Pulmonary artery endothelial cell (primary cell): ENCODE data around the gene AFG3L2. TPM values are rescaled to one million over a fixed set of nuclear protein-coding genes. Genes with fewer than 3 reads are reported as not detected.

Experiments used
- DNase-seq: peaks from one replicate; pipeline ENCODE4 v3.0.0-alpha.2; 2011; ENCODE audit warnings: low read depth, low spot score
- total RNA-seq: library from RNA; depleted of rRNA; stranded (reverse); fragments of >200 nt; gene quantifications from 2 replicates; pipeline ENCODE4 v1.2.3, GENCODE V29; 2014

AFG3L2 gene
- total RNA-seq, 1 donor from 2014 or later: 50.6 TPM

DNA sequence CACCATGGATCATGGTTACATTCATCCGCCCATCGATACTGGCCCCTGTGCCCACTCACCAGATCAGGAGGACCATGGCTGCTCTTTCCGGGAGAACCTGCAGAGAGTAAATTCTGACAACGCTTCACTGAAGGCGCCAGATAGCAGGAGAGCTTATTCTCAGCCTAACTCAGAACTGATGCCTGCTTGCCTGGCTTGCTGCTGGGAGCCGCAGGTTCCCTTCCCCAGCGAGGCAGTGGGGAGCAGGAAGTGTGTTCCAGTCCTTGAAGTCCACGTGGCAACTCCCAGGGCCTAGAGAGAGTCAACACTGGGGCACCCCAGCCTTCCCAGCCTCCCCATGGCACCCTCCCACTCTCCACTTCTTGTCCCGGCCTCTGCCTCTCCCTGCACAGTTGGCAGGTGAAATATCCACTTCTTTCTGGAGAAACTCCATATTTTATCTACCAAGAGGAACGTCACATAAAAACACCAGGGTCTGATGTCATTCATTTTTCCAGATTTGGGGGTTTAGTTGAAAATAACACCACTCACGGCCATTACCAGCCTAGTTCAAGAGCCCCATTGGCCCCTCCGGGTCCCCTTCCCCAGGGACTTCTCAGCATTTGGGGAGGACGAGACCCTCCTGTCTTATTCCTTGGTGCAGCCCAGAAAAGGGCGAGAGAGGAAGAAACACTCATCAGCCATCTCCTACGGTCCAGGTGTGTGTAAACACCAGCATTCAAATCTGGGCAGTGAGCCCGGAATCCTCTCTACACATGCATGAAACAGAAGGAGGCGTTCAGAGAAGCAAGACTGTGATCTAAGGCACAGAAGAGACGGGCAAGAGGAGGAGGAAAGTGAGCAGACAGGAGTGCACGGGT, 72.4 kb downstream of the AFG3L2 start:
- no peak for DNase-seq

GRCh38 chr18:12302391-12303147, 74.5 kb downstream of the AFG3L2 start:
- no peak for DNase-seq

GRCh38 chr18:12301263-12302005, 75.6 kb downstream of the AFG3L2 start:
- no peak for DNase-seq

DNA sequence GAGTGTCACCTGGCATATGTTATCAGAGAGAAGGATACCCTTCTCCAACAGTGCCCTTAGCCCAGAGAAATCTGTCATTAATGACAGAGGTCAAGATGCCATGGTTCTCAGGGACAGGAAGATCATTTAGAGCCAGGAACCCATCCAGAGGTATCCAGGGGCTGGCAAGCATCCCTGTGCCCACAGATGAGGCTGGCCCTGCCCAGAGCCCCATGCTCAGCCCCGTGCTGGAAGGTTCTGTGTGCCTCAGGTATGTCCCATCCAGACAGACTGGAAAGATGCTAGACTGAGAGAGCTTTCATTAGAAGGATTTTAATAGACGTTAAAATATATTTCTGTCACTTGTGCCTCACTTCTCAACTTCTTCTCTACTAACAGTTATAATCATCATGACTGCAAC, 77.2 kb downstream of the AFG3L2 start:
- no peak for DNase-seq

DNA sequence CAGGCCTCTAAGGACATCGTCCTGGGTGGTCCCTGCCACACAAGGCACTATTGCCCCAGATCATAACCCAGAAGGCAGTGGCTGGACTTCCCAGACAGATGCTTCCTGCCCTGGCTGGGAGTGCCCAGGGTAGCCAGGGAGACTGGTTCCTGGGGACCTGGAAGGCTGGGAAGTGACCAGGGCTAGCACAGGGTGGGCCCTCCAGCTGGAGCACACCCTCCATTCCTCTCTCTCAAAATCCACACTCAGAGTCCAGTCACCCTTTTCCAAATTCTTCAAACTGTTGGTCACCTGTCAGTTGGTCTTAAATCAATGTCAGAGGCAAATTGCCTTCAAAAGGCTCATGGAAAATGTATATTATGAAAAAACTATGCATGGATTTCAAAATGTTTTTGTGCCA, 80.6 kb downstream of the AFG3L2 start:
- no peak for DNase-seq

DNA sequence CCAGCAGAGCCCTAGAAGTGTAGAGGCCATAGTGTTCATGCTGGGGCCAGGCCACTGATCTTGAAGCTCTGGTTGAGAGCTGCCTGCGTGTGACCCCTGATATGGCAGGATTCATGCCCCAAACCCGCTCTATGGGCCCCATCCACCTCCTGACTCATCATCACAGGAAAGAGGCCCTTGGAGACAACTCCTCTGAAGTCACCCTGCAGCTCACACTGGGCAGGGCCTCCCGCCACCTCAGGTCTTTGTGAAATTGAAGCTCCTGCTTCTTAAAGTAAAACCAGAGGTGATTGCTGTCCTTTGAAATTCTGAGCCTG, 81.0 kb downstream of the AFG3L2 start:
- DNase-seq: no peak

DNA sequence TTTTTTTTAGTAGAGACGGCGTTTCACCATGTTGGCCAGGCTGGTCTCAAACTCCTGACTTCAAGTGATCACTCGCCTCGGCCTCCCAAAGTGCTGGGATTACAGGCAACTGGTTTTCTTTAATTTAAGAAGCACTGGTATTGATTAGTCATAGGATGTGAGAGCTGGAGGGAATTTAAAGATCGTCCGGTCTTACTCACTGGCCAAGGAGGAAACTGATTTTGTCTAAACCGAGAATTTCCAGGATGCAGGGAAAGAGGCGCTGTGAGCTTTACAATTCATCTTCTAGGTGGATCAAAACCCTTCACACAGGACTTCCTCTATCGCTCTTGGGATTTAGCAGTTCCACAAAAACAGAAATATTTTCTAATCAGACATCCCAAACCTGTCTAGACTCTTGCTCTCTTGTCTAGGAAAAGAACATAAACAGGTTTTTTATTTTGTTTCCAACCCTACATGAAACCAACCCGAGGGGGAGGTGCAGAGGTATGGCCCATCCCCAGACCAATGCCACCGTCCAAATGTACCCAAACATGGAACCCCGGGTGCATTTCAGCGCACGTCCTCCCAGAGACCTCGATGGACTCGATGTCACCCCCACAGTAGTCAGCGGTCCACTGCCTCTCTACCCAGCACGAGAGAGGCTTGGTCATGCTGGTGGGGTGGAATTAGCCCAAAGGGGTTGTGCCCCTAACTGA, 81.5 kb downstream of the AFG3L2 start:
- peak; percentile 46 for DNase-seq

GRCh38 chr18:12293831-12294230, 83.2 kb downstream of the AFG3L2 start:
- DNase-seq: no peak

DNA sequence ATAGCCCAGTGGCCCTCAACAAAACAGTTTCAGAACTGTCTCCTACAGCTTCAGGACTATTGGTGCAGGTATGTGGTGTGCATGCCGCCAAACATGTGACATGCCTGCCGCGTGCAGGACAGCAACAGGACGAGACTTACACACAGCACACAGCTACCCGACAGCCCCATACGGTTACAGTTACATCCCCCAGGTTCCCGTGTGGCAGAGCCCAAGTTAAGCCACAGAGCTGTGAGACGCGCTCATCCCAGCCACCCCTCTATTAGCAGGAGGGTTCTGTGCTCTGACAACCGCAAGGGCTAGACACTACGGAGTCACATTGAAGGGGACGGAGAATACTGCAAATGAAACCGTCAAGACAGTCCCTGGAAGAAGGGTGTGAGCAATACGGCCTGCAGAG, 85.3 kb downstream of the AFG3L2 start:
- DNase-seq: no peak

- no peak for DNase-seq
These were observed 85.9 kb downstream of the AFG3L2 start for GRCh38 chr18:12291161-12291560.

DNA sequence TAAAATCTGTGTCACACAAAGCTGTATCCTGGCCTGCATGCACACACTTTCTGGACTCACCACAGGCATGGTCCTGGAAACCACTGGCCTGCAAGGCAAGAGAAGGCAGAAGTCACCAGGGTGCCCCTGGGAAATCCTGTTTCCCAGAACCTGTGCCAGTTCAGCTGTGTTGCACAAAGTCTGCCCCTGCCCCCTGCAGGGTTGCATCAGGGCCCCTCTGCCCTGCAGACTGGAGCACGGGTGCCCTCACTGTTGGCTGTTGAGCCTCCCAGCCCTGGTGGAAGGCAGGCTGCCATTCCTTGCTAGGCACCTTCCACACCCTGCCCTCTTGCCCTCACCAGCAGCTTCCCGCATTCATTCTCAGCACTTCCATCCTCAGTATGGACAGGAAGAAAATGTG, 86.9 kb downstream of the AFG3L2 start:
- DNase-seq: no peak

DNA sequence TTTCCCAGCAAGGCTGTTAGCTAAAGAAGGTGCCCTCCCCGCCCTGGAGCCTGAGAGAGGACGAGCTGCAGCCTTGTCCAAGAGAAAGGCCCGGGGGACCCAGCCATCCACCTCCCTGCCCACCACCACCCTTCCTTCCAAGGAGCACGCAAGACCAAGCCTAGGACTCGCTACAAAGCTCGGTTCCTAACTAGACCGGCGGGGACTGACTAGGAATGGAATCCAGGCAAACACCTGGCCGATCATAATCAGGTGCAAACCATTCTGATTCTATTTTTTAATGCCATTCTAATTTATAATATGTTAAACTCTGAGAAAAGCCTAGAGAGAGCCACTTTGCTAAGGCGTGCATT, 88.6 kb downstream of the AFG3L2 start:
- DNase-seq: no peak

GRCh38 chr18:12287684-12288402, 89.2 kb downstream of the AFG3L2 start:
- no peak for DNase-seq

DNA sequence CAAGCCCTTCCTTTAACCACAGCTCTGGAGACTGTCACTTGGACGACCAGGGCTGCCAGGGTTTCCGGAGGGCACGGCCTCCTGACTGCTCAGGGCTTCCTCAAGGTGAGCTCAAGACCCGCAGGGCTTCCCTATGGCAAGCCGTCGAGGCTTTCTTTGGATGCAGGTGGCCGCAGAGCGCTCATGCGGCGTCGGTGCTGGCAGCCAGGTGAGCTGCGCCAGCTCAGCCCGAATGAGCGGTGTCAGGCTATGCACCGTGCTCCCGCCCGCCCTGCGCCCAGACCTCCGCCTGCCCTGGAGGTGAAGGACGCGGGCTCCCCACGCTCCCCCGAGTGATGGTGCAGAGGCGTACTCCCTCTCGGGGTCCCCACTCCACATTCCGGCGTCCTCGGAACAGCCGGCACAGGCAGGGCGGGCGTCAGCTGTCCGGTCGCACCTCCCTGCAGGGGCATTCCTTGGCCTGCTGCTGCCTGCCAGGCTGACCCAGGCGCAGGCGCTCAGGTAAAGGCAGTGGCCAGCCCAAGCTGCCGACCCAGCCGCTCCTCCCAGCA, 89.8 kb downstream of the AFG3L2 start:
- DNase-seq: no peak

GRCh38 chr18:12283666-12284065, 93.4 kb downstream of the AFG3L2 start:
- DNase-seq: no peak

GRCh38 chr18:12283256-12283655, 93.8 kb downstream of the AFG3L2 start:
- DNase-seq: no peak

DNA sequence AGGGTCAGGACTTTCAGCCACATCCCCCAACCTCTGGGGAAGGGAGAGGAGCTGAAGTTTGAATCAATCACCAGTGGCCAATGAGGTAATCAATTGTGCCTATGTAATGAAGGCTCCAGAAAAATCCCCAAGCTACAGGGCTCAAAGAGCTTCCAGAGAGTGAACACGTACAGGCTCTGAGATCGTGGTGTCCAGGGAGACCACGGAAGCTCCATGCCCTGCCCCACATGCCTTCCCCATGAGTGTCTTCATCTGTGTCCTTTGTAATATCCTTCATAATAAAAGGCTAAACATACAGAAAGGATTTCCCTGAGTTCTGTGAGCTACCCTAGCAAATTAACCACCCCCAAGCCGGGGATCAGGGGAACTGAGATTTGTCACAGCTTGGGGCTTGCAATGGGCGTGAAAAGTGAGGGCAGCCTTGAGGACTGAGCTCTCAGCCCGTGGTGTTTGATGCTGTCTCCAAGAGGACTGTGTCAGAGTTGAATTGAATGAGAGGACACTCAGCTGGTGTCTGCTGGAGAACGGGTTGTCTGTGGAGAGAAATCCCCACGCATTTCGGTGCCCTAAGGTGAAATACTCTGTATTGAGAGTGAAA, 94.5 kb downstream of the AFG3L2 start:
- no peak for DNase-seq

GRCh38 chr18:12281861-12282260, 95.2 kb downstream of the AFG3L2 start:
- DNase-seq: no peak

DNA sequence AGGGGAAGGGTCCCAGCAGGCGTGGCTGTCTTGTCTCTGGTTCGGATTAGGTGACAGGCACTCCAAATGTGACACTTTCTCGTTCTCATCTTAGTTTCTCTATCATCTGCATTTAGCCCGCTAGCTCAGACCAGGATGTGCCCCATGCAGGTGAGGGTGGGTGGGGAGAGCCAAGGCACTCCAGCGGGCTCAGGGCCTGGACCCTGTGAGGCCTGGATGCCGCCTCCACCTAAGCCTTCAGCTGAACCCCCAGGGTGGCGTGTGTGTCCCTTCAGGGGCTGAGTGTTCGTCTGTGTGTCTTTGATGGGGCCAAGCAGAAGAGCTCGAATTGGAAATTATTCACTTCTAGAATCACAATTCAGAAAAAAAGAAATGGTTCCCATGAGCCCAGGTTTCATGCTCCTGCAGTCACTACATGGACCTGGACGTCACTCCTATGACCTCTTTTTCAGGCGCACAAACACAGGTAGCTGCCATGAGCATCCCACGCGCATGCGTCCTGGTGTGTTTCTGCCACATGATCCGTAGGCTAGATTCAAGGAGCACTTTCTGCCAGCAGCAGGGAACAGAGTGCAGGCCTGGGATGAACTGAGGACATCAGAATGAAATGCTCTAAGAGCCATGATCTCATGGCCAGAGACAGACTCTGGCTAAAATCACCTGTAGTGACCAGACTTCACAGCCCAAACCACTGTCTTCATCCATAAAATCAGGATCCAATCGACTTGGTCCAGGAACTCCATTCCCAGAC, 97.1 kb downstream of the AFG3L2 start:
- DNase-seq: no peak
